Measurements from ENCODE around the gene LMO3. TPM values are rescaled to one million over a fixed set of nuclear protein-coding genes. Genes with fewer than 3 reads are reported as not detected.
A peak's percentile ranks its signal among the peaks of the same experiment; 100 is the strongest.

The LMO3 gene
- total RNA-seq, 1 experiment from 2014 or later = not detected

GRCh38 chr12:16622338-16622737 lies 16.4 kb upstream of the LMO3 start:
- Mint-ChIP-seq H3K9me3 (ENCODE audit: unreplicated experiment) (no peaks in the 10 kb centered on the region), H3K4me1 (ENCODE audit: insufficient read depth, unreplicated experiment) (no peaks in the 10 kb centered on the region), H3K27ac (ENCODE audit: low read depth, unreplicated experiment) (no peak overlapping the region), H3K36me3 (ENCODE audit: insufficient read depth, unreplicated experiment) (no peaks in the 10 kb centered on the region), H3K27me3 (ENCODE audit: insufficient read depth, unreplicated experiment) (no peaks in the 10 kb centered on the region), H3K4me3 (ENCODE audit: unreplicated experiment) (no peak overlapping the region)
- no TSS peak for BruUV-seq (replicated peaks)
- TF ChIP-seq CTCF (IDR thresholded peaks at IDR 0.05; ENCODE audit: unreplicated experiment) = no peak
- ChIA-PET POLR2A (interaction anchor here (1.1 kb wide), 1 partner anchor 1851 kb away, joined by 3 read pairs; a partner anchor contains a TSS), CTCF (no interaction called here)
- intact Hi-C loops (cut with micrococcal nuclease) = no loop called here
- DNase-seq (ENCODE audit: unreplicated experiment) = no peak

GRCh38 chr12:16619537-16619936 lies 13.6 kb upstream of the LMO3 start:
- no peak for TF ChIP-seq CTCF (IDR thresholded peaks at IDR 0.05; ENCODE audit: unreplicated experiment)
- Mint-ChIP-seq H3K4me3 (ENCODE audit: unreplicated experiment) (no peak overlapping the region), H3K36me3 (ENCODE audit: insufficient read depth, unreplicated experiment) (no peaks in the 10 kb centered on the region), H3K27me3 (ENCODE audit: insufficient read depth, unreplicated experiment) (no peaks in the 10 kb centered on the region), H3K9me3 (ENCODE audit: unreplicated experiment) (no peaks in the 10 kb centered on the region), H3K4me1 (ENCODE audit: insufficient read depth, unreplicated experiment) (no peaks in the 10 kb centered on the region), H3K27ac (ENCODE audit: low read depth, unreplicated experiment) (no peak overlapping the region)
- CTCF ChIA-PET = interaction anchor here (1.1 to 1.6 kb wide), 2 partner anchors 10 to 65 kb away, joined by 3 to 4 read pairs; no protein-coding TSS in a partner anchor
- BruUV-seq (replicated peaks) = no TSS peak
- intact Hi-C loops (cut with micrococcal nuclease) = loop anchor here (10.0 kb wide), 1 partner anchor 455 kb away; no protein-coding TSS in a partner anchor
- no peak for DNase-seq (ENCODE audit: unreplicated experiment)
- POLR2A ChIA-PET = no interaction called here

GRCh38 chr12:16618256-16618655 lies 12.3 kb upstream of the LMO3 start:
- H3K36me3 Mint-ChIP-seq (ENCODE audit: insufficient read depth, unreplicated experiment) = no peaks in the 10 kb centered on the region
- TF ChIP-seq CTCF (IDR thresholded peaks at IDR 0.05; ENCODE audit: unreplicated experiment) = no peak
- peaks cover 5% of the 10 kb centered on the region for H3K4me1 Mint-ChIP-seq (ENCODE audit: insufficient read depth, unreplicated experiment)
- no peaks in the 10 kb centered on the region for H3K27me3 Mint-ChIP-seq (ENCODE audit: insufficient read depth, unreplicated experiment)
- H3K9me3 Mint-ChIP-seq (ENCODE audit: unreplicated experiment) = no peaks in the 10 kb centered on the region
- ChIA-PET CTCF (interaction anchor here (0.8 to 1.2 kb wide), 2 partner anchors 14 to 52 kb away, joined by 3 read pairs; no protein-coding TSS in a partner anchor), POLR2A (no interaction called here)
- no peak for DNase-seq (ENCODE audit: unreplicated experiment)
- no peak overlapping the region for H3K27ac Mint-ChIP-seq (ENCODE audit: low read depth, unreplicated experiment)
- no peak overlapping the region for H3K4me3 Mint-ChIP-seq (ENCODE audit: unreplicated experiment)
- intact Hi-C loops (cut with micrococcal nuclease) = loop anchor here (10.0 kb wide), 1 partner anchor 453 kb away; no protein-coding TSS in a partner anchor
- no TSS peak for BruUV-seq (replicated peaks)

- Mint-ChIP-seq H3K27ac (ENCODE audit: low read depth, unreplicated experiment) (peak overlapping the region; percentile 75), H3K27me3 (ENCODE audit: insufficient read depth, unreplicated experiment) (no peaks in the 10 kb centered on the region), H3K9me3 (ENCODE audit: unreplicated experiment) (no peaks in the 10 kb centered on the region), H3K4me3 (ENCODE audit: unreplicated experiment) (no peak overlapping the region), H3K36me3 (ENCODE audit: insufficient read depth, unreplicated experiment) (no peaks in the 10 kb centered on the region), H3K4me1 (ENCODE audit: insufficient read depth, unreplicated experiment) (peaks cover 18% of the 10 kb centered on the region)
- POLR2A ChIA-PET = interaction anchor here (0.5 to 1.0 kb wide), 6 partner anchors 20 to 1441 kb away, joined by 3 to 4 read pairs (median 4); partner anchors contain the start of gene STRAP
- DNase-seq (ENCODE audit: unreplicated experiment) = no peak
- CTCF ChIA-PET = interaction anchor here (0.7 kb wide), 1 partner anchor 549 kb away, joined by 3 read pairs; no protein-coding TSS in a partner anchor
- intact Hi-C loops (cut with micrococcal nuclease) = loop anchor here (10.0 kb wide), 1 partner anchor 448 kb away; no protein-coding TSS in a partner anchor
- BruUV-seq (replicated peaks) = no TSS peak
- no peak for TF ChIP-seq CTCF (IDR thresholded peaks at IDR 0.05; ENCODE audit: unreplicated experiment)
Observed at GRCh38 chr12:16613199-16613598, 7.2 kb upstream of the LMO3 start.
